ENCODE data around the gene SEMA3A. TPM values are rescaled to one million over a fixed set of nuclear protein-coding genes. Genes with fewer than 3 reads are reported as not detected.

Gene SEMA3A
- total RNA-seq, 4 donors from 2014 or later, result 27.8 to 39.0 (median 34.5) TPM

GRCh38 chr7:83930262-83930661 lies 264.3 kb downstream of the SEMA3A start:
- H3K9me3 ChIP-seq, result no peaks in the 10 kb centered on the region
- DNase-seq (ENCODE audit: extremely low spot score), result no peak
- H3K4me3 ChIP-seq, result no peak overlapping the region
- 97% methylated on average over 2 of the region's 2 CpGs for WGBS
- no peaks in the 10 kb centered on the region for H3K36me3 ChIP-seq
- H3K27me3 ChIP-seq, result no peaks in the 10 kb centered on the region
- intact Hi-C loops (cut with DNase I), result loop anchor here (10.0 kb wide), 1 partner anchor 1625 kb away; no protein-coding TSS in a partner anchor
- TF ChIP-seq EP300 (IDR thresholded peaks at IDR 0.05) (no peak), POLR2A (IDR thresholded peaks at IDR 0.05; ENCODE audit: low read depth) (no peak), POLR2AphosphoS5 (IDR thresholded peaks at IDR 0.05) (no peak), CTCF (IDR thresholded peaks at IDR 0.05) (no peak)
- no peaks in the 10 kb centered on the region for H3K4me1 ChIP-seq
- no peak overlapping the region for H3K27ac ChIP-seq (replicated peaks in 1 of 4)

DNA sequence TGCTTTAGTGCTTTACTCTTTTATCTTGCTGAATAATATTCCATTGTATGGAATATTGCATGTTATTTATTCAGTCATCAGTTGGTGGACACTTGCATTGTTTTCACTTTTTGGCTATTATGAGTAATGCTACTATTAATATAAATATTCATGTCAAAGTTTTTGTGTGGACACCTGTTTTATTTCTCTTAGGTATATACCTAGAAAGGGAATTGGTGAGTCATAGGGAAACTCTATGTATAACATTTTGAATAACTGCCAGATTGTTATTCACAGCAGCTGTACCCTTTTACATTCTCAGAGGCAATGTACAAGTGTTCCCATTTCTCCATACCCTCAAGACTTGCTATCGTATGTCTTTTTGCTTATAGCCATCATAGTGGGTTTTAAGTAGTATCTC lies 268.7 kb downstream of the SEMA3A start:
- Histone ChIP-seq H3K27ac (replicated peaks in 1 of 4) (no peak overlapping the region), H3K27me3 (no peaks in the 10 kb centered on the region), H3K9me3 (no peaks in the 10 kb centered on the region), H3K4me1 (no peaks in the 10 kb centered on the region), H3K4me3 (no peak overlapping the region), H3K36me3 (no peaks in the 10 kb centered on the region)
- intact Hi-C loops (cut with DNase I), result no loop called here
- DNase-seq (ENCODE audit: extremely low spot score), result no peak
- 36% methylated on average over 1 of the region's 1 CpG for WGBS
- TF ChIP-seq POLR2A (IDR thresholded peaks at IDR 0.05; ENCODE audit: low read depth) (no peak), EP300 (IDR thresholded peaks at IDR 0.05) (no peak), POLR2AphosphoS5 (IDR thresholded peaks at IDR 0.05) (no peak)

GRCh38 chr7:83921941-83922607 lies 272.5 kb downstream of the SEMA3A start:
- no peak for DNase-seq (ENCODE audit: extremely low spot score)
- Histone ChIP-seq H3K4me3 (no peak overlapping the region), H3K36me3 (no peaks in the 10 kb centered on the region), H3K4me1 (no peaks in the 10 kb centered on the region), H3K9me3 (no peaks in the 10 kb centered on the region), H3K27ac (replicated peaks in 1 of 4) (no peak overlapping the region), H3K27me3 (no peaks in the 10 kb centered on the region)
- no peak for TF ChIP-seq EP300 (IDR thresholded peaks at IDR 0.05)
- no peak for TF ChIP-seq POLR2A (IDR thresholded peaks at IDR 0.05; ENCODE audit: low read depth)
- TF ChIP-seq POLR2AphosphoS5 (IDR thresholded peaks at IDR 0.05), result no peak
- no peak for TF ChIP-seq CTCF (IDR thresholded peaks at IDR 0.05)
- 33% methylated on average over 4 of the region's 4 CpGs for whole genome bisulfite sequencing
- intact Hi-C loops (cut with DNase I), result no loop called here

- DNase-seq (ENCODE audit: extremely low spot score), result no peak
- WGBS, result 61% methylated on average over 1 of the region's 1 CpG
- no peak for TF ChIP-seq POLR2AphosphoS5 (IDR thresholded peaks at IDR 0.05)
- no peak for TF ChIP-seq CTCF (IDR thresholded peaks at IDR 0.05)
- no peak for TF ChIP-seq EP300 (IDR thresholded peaks at IDR 0.05)
- no peak for TF ChIP-seq POLR2A (IDR thresholded peaks at IDR 0.05; ENCODE audit: low read depth)
- Histone ChIP-seq H3K4me1 (no peaks in the 10 kb centered on the region), H3K27ac (replicated peaks in 1 of 4) (no peak overlapping the region), H3K27me3 (no peaks in the 10 kb centered on the region), H3K36me3 (no peaks in the 10 kb centered on the region), H3K4me3 (no peak overlapping the region), H3K9me3 (no peaks in the 10 kb centered on the region)
- intact Hi-C loops (cut with DNase I), result no loop called here
Observed at GRCh38 chr7:83921271-83921940, 273.2 kb downstream of the SEMA3A start.

GRCh38 chr7:83918142-83918541 lies 276.4 kb downstream of the SEMA3A start:
- Histone ChIP-seq H3K9me3 (no peaks in the 10 kb centered on the region), H3K36me3 (no peaks in the 10 kb centered on the region), H3K4me3 (no peak overlapping the region), H3K4me1 (no peaks in the 10 kb centered on the region), H3K27me3 (no peaks in the 10 kb centered on the region), H3K27ac (replicated peaks in 1 of 4) (no peak overlapping the region)
- no peak for DNase-seq (ENCODE audit: extremely low spot score)
- intact Hi-C loops (cut with DNase I), result no loop called here
- TF ChIP-seq POLR2A (IDR thresholded peaks at IDR 0.05; ENCODE audit: low read depth) (no peak), EP300 (IDR thresholded peaks at IDR 0.05) (no peak), CTCF (IDR thresholded peaks at IDR 0.05) (no peak), POLR2AphosphoS5 (IDR thresholded peaks at IDR 0.05) (no peak)
- WGBS, result 54% methylated on average over 1 of the region's 1 CpG
